ENCODE measurements around the gene NTSR1.

- TF ChIP-seq CTCF (IDR thresholded peaks at IDR 0.05) = no peak
- no peak for TF ChIP-seq POLR2A (IDR thresholded peaks at IDR 0.05)
- TF ChIP-seq POLR2AphosphoS5 (IDR thresholded peaks at IDR 0.05) = no peak
Measured at GRCh38 chr20:62707921-62708521, 615 bp upstream of the NTSR1 start.
